Body of pancreas (tissue), 4 donors: ENCODE data around the gene SYNGR3. TPM values are rescaled to one million over a fixed set of nuclear protein-coding genes. Genes with fewer than 3 reads are reported as not detected.
"Not testable (repeated sequence)": the region's sequence is repeated elsewhere in the genome, so short reads cannot be mapped to it uniquely, and the experiment has no call there.

Experiments
- ATAC-seq: fragments of 150-250 bp; one replicate; pipeline ENCODE4 v1.9.1; 2016
- DNase-seq, 4 donors: peaks; one replicate each; pipeline ENCODE4 v3.0.0-alpha.2; 2019
- H3K27ac ChIP-seq, 4 donors: fragments of 200-600 bp; sonication (generic); 1 replicate in 3 of 4; 2 replicates in 1 of 4; pipeline versions ENCODE4 v1.5.1 to v1.6.1; 2016 to 2019; ENCODE audit warnings: mild to moderate bottlenecking in 1 of 4, mixed read lengths in 1 of 4, moderate library complexity in 1 of 4
- H3K27me3 ChIP-seq, 2 donors: fragments of 200-600 bp; sonication (generic); one replicate each; pipeline ENCODE4 v1.6.0; 2016; ENCODE audit warnings: mild to moderate bottlenecking in 1 of 2
- H3K36me3 ChIP-seq, 2 donors: fragments of 200-600 bp; sonication (generic); replicated peaks in 1 of 2; 2 replicates each; pipeline ENCODE4 v1.5.1; 2016; ENCODE audit warnings: low read depth in 2 of 2; ENCODE audit not compliant: insufficient read depth in 1 of 2
- H3K4me1 ChIP-seq: fragments of 200-600 bp; sonication (generic); one replicate; pipeline ENCODE4 v1.6.0; 2016
- H3K4me3 ChIP-seq, 2 donors: fragments of 200-600 bp; sonication (generic); 1 replicate in 1 of 2; 2 replicates in 1 of 2; pipeline ENCODE4 v1.5.1; 2016 to 2019
- H3K9me3 ChIP-seq, 3 donors: fragments of 200-600 bp; sonication (generic); 1 replicate in 2 of 3; 2 replicates in 1 of 3; pipeline ENCODE4 v1.5.1; 2016
- POLR2A ChIP-seq, 3 donors: fragments of 450-650 bp; IDR thresholded peaks; one replicate each; pipeline ENCODE4 v1.6.1; 2016; ENCODE audit warnings: antibody characterized with exemption in 3 of 3, mild to moderate bottlenecking in 2 of 3
- WGBS, 2 donors: methylation state at CpG; one replicate each; pipeline ENCODE4 v1.1.5; 2017; 5-methylcytosine and 5-hydroxymethylcytosine counted together
- intact Hi-C: fragments of 100-400 bp; cut with DNase I; formaldehyde crosslinking; loops from one replicate; pipeline ENCODE4 v1.15.1; 2023
- total RNA-seq, 2 donors: library from RNA; depleted of rRNA; stranded (reverse); fragments of >200 nt; gene quantifications; one replicate each; pipeline ENCODE4 v1.1.0, GENCODE V29; 2016
- TF ChIP-seq, protein P1 (sequence below), 7 experiments: fragments of 450-650 bp in 4 of 7; fragments of 200-600 bp in 3 of 7; sonication (generic) in 3 of 7; IDR thresholded peaks; one replicate each; pipeline ENCODE4 v1.5.1; 2016 to 2019; ENCODE audit warnings: antibody characterized with exemption in 7 of 7

Gene SYNGR3
- total RNA-seq, 2 donors from 2014 or later = 0.33 to 1.6 TPM

DNA sequence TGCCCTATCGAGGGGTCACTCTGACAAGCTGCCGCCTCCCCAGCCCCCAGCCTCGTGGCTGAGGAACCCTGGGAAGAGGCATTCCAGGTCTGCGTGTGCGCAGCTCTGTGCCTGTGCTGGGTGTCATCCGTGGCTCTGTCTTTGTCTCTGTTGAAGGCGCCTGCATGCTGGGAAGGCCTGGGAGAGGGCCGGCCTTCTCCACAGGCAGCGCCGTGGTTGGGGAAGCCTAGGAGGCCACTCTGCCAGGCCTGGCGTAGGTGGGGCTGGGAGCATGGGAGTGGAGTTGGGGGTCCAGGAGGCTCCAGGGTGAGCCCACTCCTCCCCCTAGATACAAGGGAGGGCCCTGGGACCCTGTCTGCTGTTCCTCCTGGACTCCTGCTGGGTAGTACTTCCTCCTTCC lies 40.3 kb downstream of the SYNGR3 start:
- no peaks in the 10 kb centered on the region for H3K36me3 ChIP-seq
- H3K4me1 ChIP-seq = peaks cover 27% of the 10 kb centered on the region
- 83 to 100% methylated on average over 4 to 11 of the region's 11 CpGs for WGBS, 2 donors
- peak overlapping the region in 1 of 4 donors; percentile 17 for H3K27ac ChIP-seq
- no peak for ATAC-seq
- intact Hi-C loops = no loop called here
- H3K27me3 ChIP-seq = no peaks in the 10 kb centered on the region
- no peak overlapping the region for H3K4me3 ChIP-seq
- H3K9me3 ChIP-seq = no peaks in the 10 kb centered on the region
- DNase-seq = no peak
- TF ChIP-seq, protein P1, sequence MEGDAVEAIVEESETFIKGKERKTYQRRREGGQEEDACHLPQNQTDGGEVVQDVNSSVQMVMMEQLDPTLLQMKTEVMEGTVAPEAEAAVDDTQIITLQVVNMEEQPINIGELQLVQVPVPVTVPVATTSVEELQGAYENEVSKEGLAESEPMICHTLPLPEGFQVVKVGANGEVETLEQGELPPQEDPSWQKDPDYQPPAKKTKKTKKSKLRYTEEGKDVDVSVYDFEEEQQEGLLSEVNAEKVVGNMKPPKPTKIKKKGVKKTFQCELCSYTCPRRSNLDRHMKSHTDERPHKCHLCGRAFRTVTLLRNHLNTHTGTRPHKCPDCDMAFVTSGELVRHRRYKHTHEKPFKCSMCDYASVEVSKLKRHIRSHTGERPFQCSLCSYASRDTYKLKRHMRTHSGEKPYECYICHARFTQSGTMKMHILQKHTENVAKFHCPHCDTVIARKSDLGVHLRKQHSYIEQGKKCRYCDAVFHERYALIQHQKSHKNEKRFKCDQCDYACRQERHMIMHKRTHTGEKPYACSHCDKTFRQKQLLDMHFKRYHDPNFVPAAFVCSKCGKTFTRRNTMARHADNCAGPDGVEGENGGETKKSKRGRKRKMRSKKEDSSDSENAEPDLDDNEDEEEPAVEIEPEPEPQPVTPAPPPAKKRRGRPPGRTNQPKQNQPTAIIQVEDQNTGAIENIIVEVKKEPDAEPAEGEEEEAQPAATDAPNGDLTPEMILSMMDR (IDR thresholded peaks at IDR 0.05) = no peak
- TF ChIP-seq POLR2A (IDR thresholded peaks at IDR 0.05) = no peak

DNA sequence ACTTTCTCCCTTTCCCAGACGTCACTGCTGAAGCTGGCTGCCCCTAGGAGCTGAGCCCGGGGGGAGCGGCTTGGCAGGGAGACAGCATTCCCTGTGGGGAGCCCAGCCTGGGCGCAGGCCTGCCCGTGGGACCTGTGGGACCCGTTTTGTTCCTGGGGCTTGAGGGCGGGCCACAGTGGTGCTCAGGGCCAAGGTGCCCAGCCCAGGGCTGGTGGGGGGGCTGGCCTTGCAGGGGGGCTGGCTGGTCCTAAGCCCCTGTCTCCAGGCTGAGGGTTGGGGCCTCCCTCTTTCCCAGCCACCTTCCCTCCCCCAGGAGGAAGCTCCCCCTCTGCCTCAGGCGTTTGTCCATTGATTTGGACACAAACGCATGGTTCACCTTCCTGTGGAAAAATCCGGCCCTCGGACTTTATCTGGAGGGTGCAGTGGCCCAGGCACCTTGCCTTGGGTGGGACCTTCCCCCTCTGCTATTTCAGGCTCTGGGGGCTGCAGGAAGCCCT lies 41.4 kb downstream of the SYNGR3 start:
- H3K9me3 ChIP-seq = no peaks in the 10 kb centered on the region
- no peaks in the 10 kb centered on the region for H3K36me3 ChIP-seq
- TF ChIP-seq, protein P1 (IDR thresholded peaks at IDR 0.05) = no peak
- TF ChIP-seq POLR2A (IDR thresholded peaks at IDR 0.05) = no peak
- peaks cover 36% of the 10 kb centered on the region for H3K4me1 ChIP-seq
- H3K4me3 ChIP-seq = no peak overlapping the region
- 80% methylated on average over 11 of the region's 11 CpGs; no CpG with 5 or more reads in 1 of the 2 donors for WGBS, 2 donors
- no peak for ATAC-seq
- DNase-seq = no peak
- intact Hi-C loops = no loop called here
- H3K27ac ChIP-seq = peak overlapping the region in 1 of 4 donors; percentile 17
- no peaks in the 10 kb centered on the region for H3K27me3 ChIP-seq

DNA sequence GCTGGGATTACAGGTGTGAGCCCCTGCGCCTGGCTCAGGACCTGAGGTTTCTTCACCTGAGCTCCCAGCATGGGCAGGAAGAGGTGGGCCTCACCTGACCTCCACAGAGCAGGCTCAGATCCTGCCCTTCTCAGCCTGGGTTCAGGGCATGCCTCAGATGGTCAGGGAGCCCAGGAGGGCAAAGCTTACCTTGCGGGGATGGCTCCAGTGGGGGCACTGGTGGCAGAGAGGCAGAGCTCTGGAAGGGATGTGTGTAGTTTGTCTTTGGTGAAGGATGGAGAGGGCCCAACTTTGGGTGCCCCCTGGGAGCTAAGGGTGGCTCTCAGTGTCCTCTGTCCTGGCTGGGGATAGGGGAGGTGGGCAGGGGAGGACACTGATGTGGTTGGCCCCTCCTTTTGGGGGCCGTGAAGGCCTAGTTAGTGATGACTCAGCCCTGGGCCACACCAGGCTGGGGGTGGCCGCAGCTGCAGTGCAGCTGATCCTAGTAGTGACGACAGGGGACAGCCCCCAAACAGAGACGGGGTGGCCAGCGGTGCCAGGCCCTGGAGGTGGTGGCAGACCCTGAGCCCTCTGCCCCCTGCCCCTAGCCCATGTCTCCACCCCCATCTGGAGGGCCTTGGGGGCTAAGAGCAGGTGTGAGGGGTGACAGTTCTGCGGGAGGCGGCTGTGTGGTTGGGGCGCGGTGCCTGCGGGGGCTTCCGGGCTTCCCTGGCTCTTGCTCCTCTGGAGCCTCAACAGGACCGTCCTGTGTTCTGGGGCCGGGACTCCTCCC lies 42.7 kb downstream of the SYNGR3 start:
- ATAC-seq (peak; percentile 7), DNase-seq (no peak)
- peak overlapping the region in 3 of 4 donors; percentile 52 to 76 (median 73) for H3K27ac ChIP-seq
- no peaks in the 10 kb centered on the region for H3K9me3 ChIP-seq
- WGBS, 2 donors = 81% methylated on average over 14 of the region's 15 CpGs; no CpG with 5 or more reads in 1 of the 2 donors
- H3K4me1 ChIP-seq = peaks cover 39% of the 10 kb centered on the region
- no peak for TF ChIP-seq POLR2A (IDR thresholded peaks at IDR 0.05)
- TF ChIP-seq, protein P1 (IDR thresholded peaks at IDR 0.05) = no peak
- no peaks in the 10 kb centered on the region for H3K36me3 ChIP-seq
- no peaks in the 10 kb centered on the region for H3K27me3 ChIP-seq
- intact Hi-C loops = no loop called here
- H3K4me3 ChIP-seq = no peak overlapping the region

DNA sequence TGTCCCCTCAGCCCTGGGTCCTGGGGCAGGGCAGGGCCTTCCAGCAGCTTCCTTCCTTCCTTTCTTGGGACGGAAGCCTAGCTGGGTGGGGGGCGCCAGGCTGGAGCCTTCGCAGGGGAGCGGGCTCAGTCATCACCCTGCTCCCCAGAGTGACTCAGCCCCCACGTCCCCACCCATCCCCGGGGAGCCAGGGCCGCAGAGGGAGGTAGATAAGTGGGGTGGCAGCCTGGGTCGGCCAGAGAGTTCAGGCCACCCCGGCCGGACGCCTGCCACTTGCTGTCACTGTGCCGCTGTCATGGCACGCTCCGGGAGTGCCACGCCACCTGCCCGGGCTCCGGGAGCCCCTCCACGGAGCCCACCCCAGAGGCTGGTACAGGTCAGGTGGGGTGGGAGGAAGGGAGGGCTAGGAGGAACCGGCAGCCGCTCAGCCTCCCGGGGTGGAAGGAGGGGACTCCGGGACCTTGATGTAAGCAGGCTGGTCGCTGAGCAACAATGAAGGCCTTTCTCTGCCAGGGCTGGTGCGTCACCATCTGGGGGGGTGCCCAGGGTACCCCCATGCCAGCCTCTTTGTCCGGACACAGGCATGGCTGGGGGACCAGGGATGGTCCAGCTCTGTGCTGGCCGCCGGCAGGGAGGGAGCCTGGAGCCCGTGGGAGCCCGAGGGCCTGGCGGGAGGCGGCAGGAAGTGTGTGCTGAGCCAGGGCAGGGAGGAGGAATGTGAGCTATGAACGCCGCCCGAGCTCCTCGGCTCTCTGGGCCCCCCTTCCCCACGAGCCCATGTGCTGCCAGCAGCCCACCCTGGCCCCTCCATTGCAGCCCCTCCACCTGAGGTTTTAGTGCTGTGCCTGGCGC lies 43.5 kb downstream of the SYNGR3 start:
- 43 to 70% methylated on average over 16 to 35 of the region's 37 CpGs for WGBS, 2 donors
- Histone ChIP-seq H3K36me3 (no peaks in the 10 kb centered on the region), H3K27me3 (no peaks in the 10 kb centered on the region), H3K4me1 (peaks cover 31% of the 10 kb centered on the region), H3K4me3 (no peak overlapping the region), H3K9me3 (no peaks in the 10 kb centered on the region), H3K27ac (peak overlapping the region; percentile 12 to 76 (median 62))
- intact Hi-C loops = no loop called here
- peak in 1 of 3 donors; percentile 6 for TF ChIP-seq POLR2A (IDR thresholded peaks at IDR 0.05)
- TF ChIP-seq, protein P1 (IDR thresholded peaks at IDR 0.05) = no peak
- peak in 3 of 4 donors; percentile 42 to 60 (median 52) for DNase-seq
- peak; percentile 47 for ATAC-seq

DNA sequence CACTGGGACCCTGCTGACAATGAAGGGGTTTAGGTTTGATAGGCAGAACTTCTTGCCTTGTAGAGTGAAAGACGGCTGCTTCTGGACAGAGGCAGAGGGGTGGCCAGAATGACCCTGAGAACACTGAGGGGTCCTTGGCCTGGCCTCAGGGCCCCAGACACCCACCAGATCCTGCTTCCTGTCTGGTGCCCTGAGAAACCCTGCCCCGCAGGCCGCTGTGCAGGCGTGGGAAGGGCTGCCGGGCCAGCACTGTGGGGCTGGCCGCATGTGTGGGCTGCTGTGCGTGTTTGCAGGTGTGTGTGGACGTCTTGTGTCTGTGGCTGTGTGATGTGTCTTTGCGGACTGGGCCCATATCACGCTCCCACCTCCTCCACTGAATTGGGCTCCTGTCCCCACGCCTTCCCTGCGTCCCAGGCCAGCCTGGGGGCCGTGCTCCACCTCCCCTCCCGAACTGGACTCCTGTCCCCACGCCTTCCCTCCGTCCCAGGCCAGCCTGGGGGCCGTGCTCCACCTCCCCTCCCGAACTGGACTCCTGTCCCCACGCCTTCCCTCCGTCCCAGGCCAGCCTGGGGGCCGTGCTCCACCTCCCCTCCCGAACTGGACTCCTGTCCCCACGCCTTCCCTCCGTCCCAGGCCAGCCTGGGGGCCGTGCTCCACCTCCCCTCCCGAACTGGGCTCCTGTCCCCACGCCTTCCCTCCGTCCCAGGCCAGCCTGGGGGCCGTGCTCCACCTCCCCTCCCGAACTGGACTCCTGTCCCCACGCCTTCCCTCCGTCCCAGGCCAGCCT lies 44.3 kb downstream of the SYNGR3 start:
- Histone ChIP-seq H3K27ac (peak overlapping the region; percentile 12 to 82 (median 64)), H3K4me1 (peaks cover 33% of the 10 kb centered on the region)
- H3K9me3 ChIP-seq, DNase-seq, H3K4me3 ChIP-seq, ATAC-seq, H3K36me3 ChIP-seq, intact Hi-C loops, H3K27me3 ChIP-seq: not testable (repeated sequence)
- WGBS, 2 donors = 74 to 83% methylated on average over 9 to 19 of the region's 32 CpGs
